Amniotic stem cell (primary cell): ENCODE results near the gene CLSTN2.

ENCODE experiments used
- DNase-seq: peaks from one replicate; lab custom pipeline; 2025; lab: John Stamatoyannopoulos, UW

CLSTN2 gene

DNA sequence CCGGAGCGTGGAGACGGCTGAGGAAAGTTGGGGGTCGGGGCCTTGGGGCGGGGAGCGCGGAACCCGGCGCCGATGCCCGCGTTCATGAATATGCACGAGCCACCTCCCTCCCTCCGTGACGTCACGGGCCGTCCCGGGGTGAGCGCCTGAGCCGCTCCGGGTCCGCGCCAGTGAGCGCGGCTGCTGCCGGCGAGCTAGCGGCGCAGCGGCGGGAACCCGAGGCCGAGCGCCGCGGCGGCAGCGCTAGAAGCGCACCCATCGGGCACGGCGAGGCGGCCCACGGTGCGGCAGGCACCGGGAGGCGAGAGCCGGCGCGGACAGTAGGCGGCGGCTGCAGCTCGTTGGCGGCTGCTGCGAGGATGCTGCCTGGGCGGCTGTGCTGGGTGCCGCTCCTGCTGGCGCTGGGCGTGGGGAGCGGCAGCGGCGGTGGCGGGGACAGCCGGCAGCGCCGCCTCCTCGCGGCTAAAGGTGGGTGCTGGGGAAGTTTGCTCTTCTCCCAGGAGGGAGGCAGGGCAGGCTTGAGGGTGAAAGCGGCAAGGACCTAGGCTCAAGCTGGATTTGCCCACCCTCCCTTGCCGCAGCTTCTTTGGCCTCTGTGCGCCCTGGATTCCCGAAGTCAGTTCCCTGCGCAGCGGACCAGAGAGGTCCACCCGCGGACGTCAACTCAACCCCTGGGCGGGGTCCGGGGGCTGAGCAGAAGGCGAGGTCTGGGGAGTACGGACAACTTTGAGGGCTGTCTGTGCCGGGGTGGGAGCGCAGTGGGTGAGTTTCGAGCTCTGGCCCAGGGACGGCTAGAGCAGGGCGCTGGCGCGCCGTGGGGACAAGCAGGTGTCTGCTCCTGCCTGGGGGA is at the start of gene CLSTN2:
Gene CLSTN2, plus strand, starts transcription at position 170 of the 850 bp plus-strand sequence.
- DNase-seq: peak; percentile 10

- no peak for DNase-seq
These were observed 47.6 kb upstream of the CLSTN2 start for GRCh38 chr3:139887431-139887830.

DNA sequence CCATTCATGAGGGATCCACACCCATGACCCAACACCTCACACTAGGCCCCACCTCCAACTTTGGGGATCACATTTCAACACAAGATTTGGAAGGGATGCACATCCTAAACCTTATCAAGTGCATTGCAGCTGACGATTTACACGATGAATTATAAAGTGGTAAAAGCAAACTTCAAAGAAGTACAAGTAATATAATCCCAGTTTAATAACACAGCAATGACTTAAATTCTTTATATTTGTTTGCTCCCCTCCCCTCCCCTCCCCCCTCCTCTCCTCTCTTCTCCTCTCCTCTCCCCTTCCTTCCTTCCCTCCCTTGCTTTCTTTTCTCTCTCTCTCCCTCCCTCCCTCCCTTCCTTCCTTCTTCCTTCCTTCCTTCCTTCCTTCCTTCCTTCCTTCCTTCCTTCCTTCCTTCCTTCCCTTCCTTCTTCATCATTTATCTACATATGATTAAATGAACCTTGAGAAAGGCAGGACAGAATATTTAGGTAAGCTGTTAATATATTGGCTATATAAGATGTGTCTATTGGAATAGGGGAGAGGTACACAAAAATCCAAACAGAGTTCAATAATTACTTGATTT is 46.3 kb upstream of the CLSTN2 start:
- DNase-seq: no peak

DNA sequence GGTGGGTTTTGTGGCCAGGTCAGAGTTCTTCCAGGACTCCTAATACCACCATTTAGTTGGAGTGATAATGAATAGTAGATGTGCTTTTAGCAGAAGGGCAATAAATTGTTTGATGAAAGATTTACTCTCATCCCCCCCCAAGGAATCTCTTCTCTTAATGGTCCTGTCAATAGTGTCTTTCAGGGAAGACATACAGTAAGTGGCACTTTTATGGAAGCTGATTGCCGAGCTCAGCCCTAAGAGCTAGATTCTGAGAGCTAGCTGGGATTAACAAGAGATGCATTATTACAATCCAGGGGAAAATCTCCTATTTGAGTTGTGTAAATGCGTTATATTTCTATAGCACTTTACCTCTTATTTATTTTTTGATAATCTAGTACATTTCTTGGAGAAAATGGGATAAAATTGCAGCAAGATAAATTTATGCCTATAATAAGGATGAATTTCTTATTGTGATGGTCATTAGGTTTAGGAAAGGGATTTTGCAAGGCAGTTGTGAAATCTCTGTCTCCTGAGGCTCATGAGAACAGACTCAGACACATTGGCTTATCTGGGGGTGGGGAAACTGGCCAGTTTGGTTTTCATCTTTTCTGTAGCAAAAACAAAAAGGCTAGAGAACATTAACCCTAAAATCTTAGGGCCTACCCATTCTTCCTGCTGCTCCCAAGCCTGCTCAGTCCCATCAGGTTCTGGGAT is 41.6 kb upstream of the CLSTN2 start:
- DNase-seq: no peak

- DNase-seq: no peak
These were observed 40.9 kb upstream of the CLSTN2 start for GRCh38 chr3:139893963-139894642.

GRCh38 chr3:139894643-139894989 is 40.4 kb upstream of the CLSTN2 start:
- DNase-seq: no peak

GRCh38 chr3:139897759-139898158 is 37.2 kb upstream of the CLSTN2 start:
- no peak for DNase-seq

DNA sequence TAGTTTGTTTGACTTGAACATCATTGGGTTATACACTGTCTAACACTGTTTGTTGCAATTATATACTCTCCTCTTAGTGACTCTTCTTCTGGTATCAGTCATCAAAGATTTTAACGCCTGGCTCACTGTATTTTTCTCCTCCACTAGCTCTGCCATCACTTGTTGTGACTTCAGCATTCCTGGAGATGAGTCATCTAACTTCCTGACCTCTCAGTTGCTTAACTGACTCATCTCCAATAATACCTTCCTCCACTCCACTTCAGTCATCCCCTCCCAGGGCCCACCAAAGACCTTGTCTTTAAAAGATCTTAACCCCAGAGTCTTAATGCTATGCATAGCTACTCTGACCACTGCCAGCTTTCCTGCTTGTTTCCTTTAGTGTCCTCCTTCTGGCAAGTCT is 28.6 kb upstream of the CLSTN2 start:
- DNase-seq: peak; percentile 1

- DNase-seq: no peak
These were observed 25.2 kb upstream of the CLSTN2 start for GRCh38 chr3:139909811-139910210.

DNA sequence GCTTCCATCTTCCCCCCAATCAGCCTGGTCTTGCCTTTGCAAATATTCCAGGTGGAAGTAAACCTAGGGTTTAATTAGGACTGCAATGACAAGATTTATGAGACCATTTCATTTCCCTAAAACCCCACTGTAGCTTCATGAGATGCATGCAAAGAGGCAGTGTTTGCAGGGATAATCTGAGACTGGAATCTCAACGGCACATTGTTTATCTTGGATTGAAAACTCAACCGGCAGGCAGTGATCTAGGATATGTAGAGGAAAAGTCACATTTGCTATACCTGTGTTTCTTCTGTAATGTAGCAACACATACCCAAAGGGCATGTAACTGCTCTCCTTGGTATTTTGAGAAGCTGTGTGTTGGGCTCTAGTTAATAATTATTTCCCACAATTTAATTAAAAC is 18.7 kb upstream of the CLSTN2 start:
- DNase-seq: no peak

- DNase-seq: no peak
These were observed 17.7 kb upstream of the CLSTN2 start for GRCh38 chr3:139917226-139917785.

GRCh38 chr3:139928708-139929505 is 6.1 kb upstream of the CLSTN2 start:
- DNase-seq: no peak

GRCh38 chr3:139930211-139930610 is 4.8 kb upstream of the CLSTN2 start:
- no peak for DNase-seq

- DNase-seq: no peak
These were observed 1.2 kb upstream of the CLSTN2 start for GRCh38 chr3:139933766-139934165.

- DNase-seq: no peak
These were observed 371 bp upstream of the CLSTN2 start for GRCh38 chr3:139934613-139935015.

DNA sequence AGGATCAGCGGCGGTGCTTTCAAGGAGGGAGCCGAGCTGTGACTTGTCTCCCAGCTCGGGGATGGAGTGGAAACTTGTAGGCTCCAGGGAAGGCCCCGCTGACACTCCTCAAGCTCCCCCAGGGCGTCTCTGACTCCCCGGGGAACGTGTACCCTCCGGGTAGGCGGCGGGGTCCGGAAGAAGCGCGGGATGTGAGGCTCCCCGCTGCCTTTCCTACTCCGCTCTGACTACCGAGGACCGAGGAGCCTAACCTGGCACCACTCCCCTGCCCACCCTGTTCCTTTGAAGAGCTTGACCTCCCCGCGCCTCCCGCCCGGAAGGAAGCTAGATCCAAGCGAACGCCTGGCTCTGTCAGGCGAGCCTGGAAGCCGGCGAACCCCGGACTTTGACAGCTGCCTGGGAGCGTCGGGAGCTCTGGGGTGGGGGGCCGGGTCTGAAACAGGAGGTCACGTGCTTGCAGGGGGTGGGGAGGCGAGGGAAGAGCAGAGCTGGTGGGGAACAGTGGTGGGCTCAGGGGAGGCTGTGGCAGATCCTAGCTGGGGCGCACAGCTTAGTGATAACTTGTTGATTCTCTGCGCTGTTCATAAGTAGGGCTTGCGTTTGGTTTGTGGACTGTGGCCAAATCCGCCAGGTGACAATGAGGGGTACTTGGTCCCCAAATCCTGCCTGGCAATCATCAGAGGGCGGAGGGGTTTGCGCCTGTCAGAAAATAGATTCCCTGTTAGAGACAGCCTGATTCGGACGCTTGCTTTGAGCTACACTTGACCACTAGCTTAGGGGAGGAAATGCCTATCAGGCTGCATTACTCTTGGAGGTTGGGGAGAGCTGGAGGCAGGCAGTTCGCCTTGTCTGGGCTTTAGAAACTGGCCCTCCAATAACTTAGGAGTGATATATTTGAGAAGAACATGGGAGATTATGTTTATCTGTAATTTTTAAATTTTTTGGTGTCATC is 1.2 kb downstream of the CLSTN2 start:
- DNase-seq: no peak

DNA sequence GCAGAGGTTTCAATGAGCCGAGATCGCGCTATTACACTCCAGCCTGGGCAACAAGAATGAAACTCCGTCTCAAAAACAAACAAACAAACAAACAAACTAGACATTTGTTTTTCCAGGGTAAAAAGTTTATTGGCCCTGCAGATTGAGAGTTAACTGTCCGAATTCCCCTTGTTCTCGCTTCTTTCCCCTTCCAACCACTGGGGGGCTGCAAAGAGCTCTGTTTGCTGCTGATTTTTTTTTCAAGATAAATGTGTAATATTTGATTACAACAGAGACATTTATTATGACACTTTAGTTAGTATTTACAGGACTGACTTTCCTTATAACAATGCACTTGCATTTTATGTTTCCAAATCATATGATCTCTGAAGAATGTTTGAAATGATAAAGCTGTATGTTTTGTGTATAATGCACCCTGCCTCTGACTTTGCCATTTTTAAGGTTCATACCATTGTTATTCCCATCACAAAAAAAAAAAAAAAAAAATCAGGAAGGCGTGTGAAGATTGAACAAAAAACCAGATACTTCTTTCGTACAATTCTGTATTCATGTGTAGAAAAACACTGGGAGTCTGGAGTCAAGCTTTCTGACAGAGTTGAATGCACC is 2.8 kb downstream of the CLSTN2 start:
- DNase-seq: peak; percentile 1

DNA sequence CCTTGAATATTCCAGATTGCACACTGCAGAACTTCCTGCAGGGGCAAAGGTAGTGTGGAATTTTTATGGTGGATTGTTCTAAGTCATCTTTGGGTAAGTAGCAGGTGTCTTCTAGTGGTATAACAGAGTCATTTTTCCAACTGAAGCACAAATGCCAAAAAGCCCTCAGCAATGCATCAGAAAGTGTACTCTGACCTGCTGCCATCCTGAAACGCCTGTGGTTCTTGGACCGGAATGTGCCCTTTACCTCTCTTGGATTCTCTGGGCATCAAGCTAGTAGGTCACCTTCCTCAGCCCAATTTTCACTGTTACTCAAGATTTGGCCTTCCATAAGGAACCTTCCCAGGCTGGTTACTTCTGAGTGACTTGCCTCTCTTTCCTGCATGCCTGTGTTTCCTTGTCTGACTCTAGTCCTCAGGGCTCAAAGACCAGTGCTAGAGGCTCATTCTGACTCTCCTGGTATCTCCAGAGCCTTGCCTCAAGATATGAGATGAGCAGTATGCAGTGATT is 4.8 kb downstream of the CLSTN2 start:
- no peak for DNase-seq

DNA sequence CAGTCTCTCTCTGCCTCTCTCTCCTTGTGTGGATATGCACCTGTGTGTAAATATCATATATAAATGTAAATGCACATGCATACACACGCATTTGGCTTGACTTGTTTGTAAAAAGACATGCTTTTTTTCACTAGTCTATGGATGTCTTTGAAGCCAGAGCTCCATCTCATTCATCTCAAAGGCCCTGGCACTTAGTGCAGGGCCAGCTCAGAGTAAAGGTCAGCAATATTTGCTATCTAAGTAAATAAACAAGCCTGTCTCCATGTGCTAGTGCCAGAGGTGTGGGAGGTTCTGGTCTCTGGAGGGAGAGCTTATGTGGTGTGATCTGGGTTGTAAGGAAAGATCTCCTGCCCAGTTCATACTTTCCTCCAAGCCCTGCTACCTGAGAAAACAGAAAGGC is 5.6 kb downstream of the CLSTN2 start:
- no peak for DNase-seq

DNA sequence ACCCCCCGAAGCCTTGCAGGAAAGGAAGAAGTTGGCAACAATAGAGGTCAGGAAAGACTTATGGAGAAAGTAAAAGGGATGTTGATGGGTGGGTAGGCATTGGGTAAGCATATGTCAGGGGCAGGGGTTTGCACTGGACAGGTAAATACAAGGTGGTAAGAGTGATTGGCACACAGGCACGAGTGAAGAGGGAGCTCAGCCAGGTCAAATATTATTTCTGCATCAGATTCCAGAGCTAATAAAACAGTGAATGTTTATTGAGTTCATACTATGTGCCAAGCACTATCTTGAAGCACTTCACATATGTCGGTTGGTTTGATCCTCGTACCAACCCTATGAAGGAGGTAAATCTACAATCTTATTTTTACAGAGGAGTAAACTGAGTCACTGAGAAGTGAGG is 6.6 kb downstream of the CLSTN2 start:
- no peak for DNase-seq
